NCI-H1092 (cell line): ENCODE data around the gene APH1B.

Experiments
- DNase-seq: peaks from one replicate; lab custom pipeline; 2025; lab: John Stamatoyannopoulos, UW

The APH1B gene

DNA sequence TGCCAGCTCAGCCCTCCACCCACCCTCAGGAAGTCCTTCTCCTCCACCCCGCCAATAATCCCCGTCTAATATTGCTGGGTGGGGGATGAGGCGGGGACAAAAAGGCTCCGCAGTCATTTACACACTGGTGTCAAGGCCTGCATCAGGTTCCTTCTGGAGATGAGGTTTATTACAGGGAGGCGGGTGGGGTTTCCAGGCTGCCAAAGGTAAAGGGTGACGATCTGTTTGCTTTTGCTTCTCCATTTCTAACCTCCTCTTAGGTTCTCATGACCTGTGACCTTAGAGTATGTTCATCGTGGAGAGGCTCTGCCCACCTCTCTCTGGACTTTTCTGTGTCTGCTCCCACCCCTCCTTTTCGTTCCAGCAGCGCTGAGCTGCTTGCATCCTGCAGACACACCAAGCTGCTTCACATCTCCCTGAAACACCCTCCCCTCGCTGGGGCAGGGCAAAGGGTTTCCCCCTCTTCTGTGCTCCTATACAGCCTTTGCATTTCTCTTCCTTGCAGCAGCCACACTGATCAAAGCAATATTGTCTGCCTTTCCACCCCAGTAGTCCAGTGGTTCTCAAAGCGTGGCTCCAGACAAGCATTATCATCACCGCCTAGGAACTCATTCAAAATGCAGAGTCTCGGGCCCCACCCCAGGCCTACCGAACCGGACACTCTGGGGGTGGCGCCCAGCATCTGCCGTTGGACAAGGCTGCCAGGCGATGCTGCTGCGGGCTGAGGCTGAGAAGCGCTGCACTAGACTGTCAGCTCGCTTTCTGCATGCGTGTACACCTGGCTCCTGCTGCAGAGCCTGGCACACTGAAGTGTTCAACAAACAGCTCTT lies 77.6 kb downstream of the APH1B start:
- DNase-seq: no peak

DNA sequence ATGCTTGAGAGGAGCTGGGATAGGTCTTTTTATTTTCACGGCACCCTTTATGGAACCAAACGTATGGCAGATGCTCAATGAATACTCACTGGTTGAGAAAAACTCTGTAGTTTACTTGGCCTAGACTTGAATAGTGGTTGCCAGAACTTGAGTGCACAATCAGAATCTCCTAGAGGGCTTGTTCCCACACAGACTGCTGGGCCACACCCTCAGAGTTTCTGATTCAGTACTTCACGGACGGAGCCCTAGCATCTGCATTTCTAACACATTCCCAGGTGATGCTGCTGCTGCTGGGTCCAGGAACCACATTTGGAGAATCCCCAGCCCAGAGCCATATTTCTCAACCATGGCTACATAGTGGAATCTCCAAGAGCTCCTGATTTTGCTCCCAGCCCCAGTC lies 79.7 kb downstream of the APH1B start:
- DNase-seq: no peak

DNA sequence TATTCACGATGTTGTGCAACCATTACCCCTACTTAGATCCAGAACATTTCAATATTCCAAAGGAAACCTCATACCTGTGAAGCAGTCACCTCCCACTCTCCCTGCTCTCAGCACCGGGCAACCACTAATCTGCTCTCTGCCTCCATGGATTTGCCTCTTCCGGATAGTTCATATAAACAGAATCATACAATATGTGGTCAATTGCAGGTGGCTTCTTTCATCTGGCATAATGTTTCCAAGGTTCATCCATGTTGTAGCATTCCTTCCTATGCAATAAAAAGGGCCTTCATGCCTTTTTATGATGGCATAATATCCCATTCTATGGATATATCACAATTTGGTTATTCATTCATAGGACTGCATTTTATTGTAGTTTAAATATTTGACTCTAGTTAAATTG lies 80.3 kb downstream of the APH1B start:
- DNase-seq: no peak

DNA sequence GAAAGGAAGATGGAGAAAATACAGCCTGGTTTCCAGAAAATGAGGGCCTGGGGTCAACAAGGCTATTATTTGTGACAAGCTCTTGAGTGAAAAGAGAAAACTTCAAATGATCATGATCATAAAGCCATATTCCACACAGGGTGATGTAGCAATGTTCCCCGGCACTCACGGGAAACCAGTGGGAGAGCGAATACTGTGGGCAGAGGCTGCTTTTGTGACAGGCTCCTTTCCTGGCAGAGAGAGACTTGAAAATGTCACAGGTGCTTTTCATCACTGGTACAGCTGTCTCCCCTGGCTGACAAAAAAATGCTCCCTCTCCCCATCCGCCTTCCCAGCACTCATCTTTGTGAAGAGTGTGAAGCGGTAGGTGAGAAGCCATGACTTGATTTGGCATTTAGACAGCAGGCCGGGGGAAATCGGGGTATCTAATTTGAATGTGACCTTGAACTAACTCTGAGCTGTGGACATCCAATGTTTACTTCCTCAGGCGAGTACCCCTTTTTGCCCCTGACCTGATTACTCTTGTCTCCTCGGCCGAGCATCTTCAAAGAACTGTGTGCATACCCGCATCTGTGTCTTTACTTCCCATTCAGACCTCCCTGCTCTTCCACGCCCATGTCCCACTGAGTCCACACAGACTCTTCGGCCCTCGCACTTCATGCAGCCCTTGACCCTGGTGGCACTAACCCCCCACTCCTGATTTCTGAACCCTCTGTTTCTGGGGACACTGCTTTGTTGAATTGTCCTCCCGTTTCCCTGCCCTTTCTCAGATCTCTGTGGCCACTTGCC lies 81.0 kb downstream of the APH1B start:
- no peak for DNase-seq
